Spleen (tissue), 11 donors: ENCODE data around the gene CAMK2G. TPM values are rescaled to one million over a fixed set of nuclear protein-coding genes. Genes with fewer than 3 reads are reported as not detected.

ENCODE experiments used
- DNase-seq: peaks from one replicate; pipeline ENCODE4 v3.0.0-alpha.2; 2020
- H3K27ac ChIP-seq, 8 donors: fragments of 200-600 bp; sonication (generic) in 7 of 8; 1 replicate in 4 of 8; 2 replicates in 4 of 8; pipeline versions ENCODE4 v1.5.0 to v1.8.0; 2016 to 2021; ENCODE audit warnings: inconsistent platforms in 4 of 8, mild to moderate bottlenecking in 4 of 8, moderate library complexity in 1 of 8
- H3K27me3 ChIP-seq, 7 donors: fragments of 200-600 bp; sonication (generic) in 6 of 7; replicated peaks in 1 of 7; 1 replicate in 4 of 7; 2 replicates in 3 of 7; pipeline versions ENCODE4 v1.5.0 to v1.8.0; 2016 to 2021; ENCODE audit warnings: inconsistent platforms in 3 of 7, mild to moderate bottlenecking in 1 of 7
- H3K36me3 ChIP-seq, 6 donors: fragments of 200-600 bp; sonication (generic) in 5 of 6; 1 replicate in 4 of 6; 2 replicates in 2 of 6; pipeline versions ENCODE4 v1.5.0 to v1.8.0; 2016 to 2021; ENCODE audit warnings: inconsistent platforms in 2 of 6
- H3K4me1 ChIP-seq, 6 donors: fragments of 200-600 bp; sonication (generic) in 5 of 6; 1 replicate in 3 of 6; 2 replicates in 3 of 6; pipeline versions ENCODE4 v1.5.0 to v1.8.0; 2016 to 2021; ENCODE audit warnings: inconsistent platforms in 3 of 6
- H3K4me3 ChIP-seq, 8 donors: fragments of 200-600 bp; sonication (generic) in 7 of 8; 1 replicate in 4 of 8; 2 replicates in 4 of 8; pipeline versions ENCODE4 v1.5.0 to v1.8.0; 2016 to 2021; ENCODE audit warnings: inconsistent platforms in 4 of 8, mild to moderate bottlenecking in 4 of 8, moderate library complexity in 2 of 8
- H3K9me3 ChIP-seq, 8 donors: fragments of 200-600 bp; sonication (generic) in 7 of 8; 1 replicate in 4 of 8; 2 replicates in 4 of 8; pipeline versions ENCODE4 v1.5.0 to v1.8.0; 2016 to 2021; ENCODE audit warnings: inconsistent platforms in 4 of 8
- POLR2A ChIP-seq, 3 donors: fragments of 450-650 bp; IDR thresholded peaks; one replicate each; pipeline ENCODE4 v1.5.1; 2017; ENCODE audit warnings: antibody characterized with exemption in 3 of 3, mild to moderate bottlenecking in 1 of 3
- POLR2AphosphoS5 ChIP-seq, 3 donors: sonication (generic); formaldehyde crosslinking; IDR thresholded peaks; one replicate each; pipeline ENCODE4 v1.5.1; 2017; ENCODE audit warnings: antibody characterized with exemption in 3 of 3
- WGBS, 5 donors: extraction: QIAGEN DNeasy Blood & Tissue Kit in 3 of 5; methylation state at CpG; one replicate each; pipeline versions ENCODE4 v1.1.5 to v1.1.7; 2013 to 2018; 5-methylcytosine and 5-hydroxymethylcytosine counted together
- intact Hi-C: fragments of 100-400 bp; cut with DNase I; formaldehyde crosslinking; loops from one replicate; pipeline ENCODE4 v1.15.0; 2023; ENCODE audit warnings: low total_unique reads
- polyA plus RNA-seq, 3 donors: library from polyadenylated mRNA; stranded (reverse); fragments of 200-250 nt; gene quantifications; one replicate each; pipeline ENCODE4 v1.2.1, GENCODE V29; 2013
- total RNA-seq, 7 donors: library from RNA; depleted of rRNA in 3 of 7; stranded (reverse); fragments of >200 nt in 3 of 7; fragmentation: NEBNext Ultra II Directional in 4 of 7; extraction: Animal tissue kit (Norgen Biotek cat#: 25700) in 4 of 7; gene quantifications; one replicate each; pipeline versions ENCODE4 v1.1.0 to v1.2.1, GENCODE V29; 2016 to 2021
- TF ChIP-seq, protein P1 (sequence below), 11 experiments: fragments of 200-600 bp in 7 of 11; fragments of 450-650 bp in 4 of 11; sonication (generic) in 4 of 11; IDR thresholded peaks in 8 of 11; conservative IDR thresholded peaks in 3 of 11; 1 replicate in 7 of 11; 2 replicates in 4 of 11; pipeline versions ENCODE4 v1.4.0 to v1.8.0; 2016 to 2021; ENCODE audit warnings: antibody characterized with exemption in 11 of 11, inconsistent platforms in 4 of 11, mild to moderate bottlenecking in 1 of 11
- donor health status: healthy with polysubstance abuse.
- donor health status: DM: no; HTN: no; CAD: no; lungs with moderate emphysema.
- donor health status: DM: no; HTN: no; CAD: no.
- donor health status: Bipolar disorder and iron deficiency.
- donor health status: healthy.
- donor health status: DM: no; HTN: no; CAD: no.
- donor health status: DM: yes; HTN: yes; CAD: no.

Gene CAMK2G
- total and polyA plus RNA-seq, 10 donors: 10.4 to 55.2 (median 43.9) TPM

DNA sequence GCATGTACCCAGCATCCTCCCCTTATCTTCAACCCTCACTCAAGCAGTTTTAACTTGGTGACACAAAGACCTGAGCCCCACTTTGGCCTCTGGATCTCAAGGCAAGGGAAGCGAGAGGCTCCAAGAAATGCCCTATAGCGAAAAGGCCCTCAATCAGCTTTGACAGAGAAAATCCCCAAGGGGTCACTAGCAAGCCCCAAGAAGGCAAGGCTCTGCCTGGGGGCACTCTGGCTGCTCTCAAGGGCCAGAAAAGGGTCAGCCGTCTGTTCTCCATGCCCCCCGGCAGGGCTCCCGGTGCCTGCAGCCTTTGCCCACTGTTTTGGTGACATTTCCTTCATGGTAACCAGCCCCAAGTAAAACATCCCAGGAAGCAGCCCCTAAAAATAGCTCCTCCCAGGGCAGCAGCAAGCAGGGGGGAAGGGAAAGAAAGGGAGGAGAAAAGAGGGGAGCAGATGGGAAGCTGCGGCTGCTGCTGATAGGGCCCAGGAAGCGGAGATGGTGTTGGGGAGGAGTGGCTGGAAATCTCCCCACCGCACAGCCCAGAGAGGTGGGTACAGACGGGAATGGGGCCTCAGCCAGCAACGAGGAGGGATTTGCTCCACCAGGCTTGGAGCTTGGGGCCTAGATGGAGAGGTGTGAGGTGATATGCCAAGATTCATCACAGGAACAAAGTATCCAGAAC is 7.1 kb downstream of the CAMK2G start:
- 47 to 69% (median 56%) methylated on average over 10 of the region's 10 CpGs for WGBS, 5 donors
- H3K4me1 ChIP-seq: peaks cover 38 to 100% (median 68%) of the 10 kb centered on the region in 6 donors
- no peaks in the 10 kb centered on the region for H3K27me3 ChIP-seq
- TF ChIP-seq POLR2AphosphoS5 (IDR thresholded peaks at IDR 0.05) (no peak), POLR2A (IDR thresholded peaks at IDR 0.05) (no peak)
- TF ChIP-seq, protein P1, sequence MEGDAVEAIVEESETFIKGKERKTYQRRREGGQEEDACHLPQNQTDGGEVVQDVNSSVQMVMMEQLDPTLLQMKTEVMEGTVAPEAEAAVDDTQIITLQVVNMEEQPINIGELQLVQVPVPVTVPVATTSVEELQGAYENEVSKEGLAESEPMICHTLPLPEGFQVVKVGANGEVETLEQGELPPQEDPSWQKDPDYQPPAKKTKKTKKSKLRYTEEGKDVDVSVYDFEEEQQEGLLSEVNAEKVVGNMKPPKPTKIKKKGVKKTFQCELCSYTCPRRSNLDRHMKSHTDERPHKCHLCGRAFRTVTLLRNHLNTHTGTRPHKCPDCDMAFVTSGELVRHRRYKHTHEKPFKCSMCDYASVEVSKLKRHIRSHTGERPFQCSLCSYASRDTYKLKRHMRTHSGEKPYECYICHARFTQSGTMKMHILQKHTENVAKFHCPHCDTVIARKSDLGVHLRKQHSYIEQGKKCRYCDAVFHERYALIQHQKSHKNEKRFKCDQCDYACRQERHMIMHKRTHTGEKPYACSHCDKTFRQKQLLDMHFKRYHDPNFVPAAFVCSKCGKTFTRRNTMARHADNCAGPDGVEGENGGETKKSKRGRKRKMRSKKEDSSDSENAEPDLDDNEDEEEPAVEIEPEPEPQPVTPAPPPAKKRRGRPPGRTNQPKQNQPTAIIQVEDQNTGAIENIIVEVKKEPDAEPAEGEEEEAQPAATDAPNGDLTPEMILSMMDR (IDR thresholded peaks at IDR 0.05 in 8 of 11, conservative IDR thresholded peaks at IDR 0.05 in 3 of 11): no peak
- peak overlapping the region; percentile 82 to 95 (median 92) for H3K27ac ChIP-seq
- H3K9me3 ChIP-seq: no peaks in the 10 kb centered on the region
- peaks cover 0 to 68% (median 15%) of the 10 kb centered on the region in 6 donors for H3K36me3 ChIP-seq
- intact Hi-C loops: no loop called here
- peak overlapping the region in 1 of 8 donors; percentile 66 for H3K4me3 ChIP-seq
- no peak for DNase-seq

DNA sequence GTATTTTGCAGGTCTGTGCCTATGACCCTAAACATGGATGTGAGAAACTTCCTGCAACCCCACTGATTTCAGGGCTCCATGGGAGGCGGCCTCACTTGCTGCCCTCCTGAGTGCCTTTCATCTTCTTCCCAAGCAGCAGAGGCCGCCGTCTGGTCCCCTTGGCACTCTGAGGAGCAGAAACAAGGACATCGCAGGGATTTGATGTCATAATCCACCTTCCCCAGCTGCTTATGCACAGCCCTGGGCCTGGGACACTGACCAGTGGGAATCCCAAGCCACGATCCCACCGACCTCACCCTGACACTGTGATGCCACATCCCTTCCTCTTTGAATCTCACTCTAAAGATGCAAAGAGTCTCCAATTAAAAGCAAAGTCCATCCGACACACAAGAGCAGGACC is 7.7 kb downstream of the CAMK2G start:
- Histone ChIP-seq H3K4me1 (peaks cover 35 to 100% (median 67%) of the 10 kb centered on the region in 6 donors), H3K4me3 (peak overlapping the region in 1 of 8 donors; percentile 66), H3K27ac (peak overlapping the region; percentile 82 to 95 (median 92)), H3K36me3 (peaks cover 0 to 65% (median 15%) of the 10 kb centered on the region in 6 donors), H3K27me3 (no peaks in the 10 kb centered on the region), H3K9me3 (no peaks in the 10 kb centered on the region)
- 57 to 79% (median 65%) methylated on average over 7 of the region's 7 CpGs for WGBS, 5 donors
- DNase-seq: no peak
- TF ChIP-seq POLR2AphosphoS5 (IDR thresholded peaks at IDR 0.05): no peak
- TF ChIP-seq, protein P1 (IDR thresholded peaks at IDR 0.05 in 8 of 11, conservative IDR thresholded peaks at IDR 0.05 in 3 of 11): no peak
- intact Hi-C loops: no loop called here

DNA sequence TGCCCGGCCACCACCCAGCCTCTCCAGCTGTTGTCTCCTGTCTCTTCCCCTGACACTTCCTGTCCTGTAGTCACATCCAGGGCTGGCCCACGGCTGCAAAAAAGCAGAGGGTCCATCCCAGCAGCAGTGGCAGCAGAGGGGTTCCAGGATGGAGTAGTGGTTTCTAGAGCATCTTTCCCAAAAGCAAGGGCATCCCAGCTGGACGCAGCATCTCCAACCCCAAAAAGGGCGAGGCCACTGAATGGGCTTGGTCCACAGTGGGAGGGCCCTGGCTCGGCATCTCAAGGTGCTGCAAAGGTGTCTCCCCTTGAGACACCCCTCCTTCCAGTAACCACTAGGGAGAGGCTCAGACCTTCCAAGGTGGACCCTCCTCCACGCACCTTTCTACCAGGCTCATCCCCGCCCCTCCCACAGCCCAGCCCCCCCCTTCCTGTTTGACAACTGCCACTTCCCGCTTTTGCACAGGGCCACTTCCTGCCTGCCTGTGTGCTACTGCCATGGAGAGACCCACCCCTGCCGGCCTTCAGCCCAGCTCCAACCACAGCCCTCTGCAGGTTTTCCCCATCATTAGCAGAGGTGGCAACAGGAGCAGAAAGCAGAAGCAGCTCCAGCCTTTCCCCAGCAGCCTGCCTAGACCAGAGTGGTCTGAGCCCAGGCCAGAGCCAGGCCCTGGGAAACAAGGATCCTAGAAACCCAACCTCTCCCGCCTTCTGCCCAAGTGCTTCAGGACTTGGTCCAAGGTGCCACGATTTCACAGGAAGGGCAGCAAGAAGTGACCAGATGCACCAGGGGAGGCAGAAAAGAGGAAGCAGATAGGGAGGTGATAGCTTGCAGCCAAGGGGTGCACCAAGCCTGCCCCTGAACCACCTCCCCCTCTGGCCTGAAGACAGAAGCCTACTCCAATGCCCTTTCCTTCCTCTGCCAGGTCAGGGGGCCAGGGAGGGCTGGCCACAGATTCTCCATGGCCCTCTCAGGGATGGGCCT is 8.6 kb downstream of the CAMK2G start:
- intact Hi-C loops: no loop called here
- H3K36me3 ChIP-seq: peaks cover 0 to 65% (median 15%) of the 10 kb centered on the region in 6 donors
- WGBS, 5 donors: 9 to 19% (median 13%) methylated on average over 10 to 11 of the region's 11 CpGs
- H3K4me1 ChIP-seq: peaks cover 35 to 100% (median 64%) of the 10 kb centered on the region in 6 donors
- H3K27me3 ChIP-seq: no peaks in the 10 kb centered on the region
- peak overlapping the region in 6 of 8 donors; percentile 25 to 66 (median 34) for H3K4me3 ChIP-seq
- peak overlapping the region; percentile 82 to 95 (median 92) for H3K27ac ChIP-seq
- TF ChIP-seq POLR2AphosphoS5 (IDR thresholded peaks at IDR 0.05) (peak; percentile 69 to 80 (median 72)), POLR2A (IDR thresholded peaks at IDR 0.05) (no peak)
- TF ChIP-seq, protein P1 (IDR thresholded peaks at IDR 0.05 in 8 of 11, conservative IDR thresholded peaks at IDR 0.05 in 3 of 11): peak in 2 of 11 experiments; percentile 12 to 30
- peak; percentile 94 for DNase-seq
- no peaks in the 10 kb centered on the region for H3K9me3 ChIP-seq
